ENCODE data around the gene MCTP2.

Gene MCTP2

GRCh38 chr15:94336817-94337467 is 105.6 kb downstream of the MCTP2 start:
- DNase-seq (ENCODE audit: insufficient read length, low spot score) (no peak), FAIRE-seq (no peak)

GRCh38 chr15:94338243-94338846 is 107.0 kb downstream of the MCTP2 start:
- FAIRE-seq (no peak), DNase-seq (ENCODE audit: insufficient read length, low spot score) (no peak)

GRCh38 chr15:94346282-94346681 is 114.9 kb downstream of the MCTP2 start:
- no peak for FAIRE-seq
- DNase-seq (ENCODE audit: insufficient read length, low spot score), result no peak

DNA sequence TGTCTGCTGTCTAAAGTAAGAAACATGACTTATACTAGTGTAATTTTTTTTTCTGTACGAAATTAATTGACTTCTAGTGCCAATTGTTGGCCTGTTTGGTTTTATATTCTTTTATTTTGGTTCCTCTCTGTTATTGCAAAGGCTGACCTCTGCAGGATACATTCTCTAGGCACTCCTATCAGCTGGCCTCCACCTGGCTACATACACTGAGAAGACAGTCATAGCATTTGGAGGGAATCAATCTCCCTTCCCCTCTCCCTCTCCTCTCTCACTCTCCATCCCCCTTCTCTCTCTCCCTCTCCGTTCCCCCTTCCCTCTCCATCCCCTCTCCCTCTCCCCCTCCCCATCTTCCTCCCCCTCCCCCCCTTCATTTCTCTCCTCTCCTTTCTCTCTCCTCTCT is 116.7 kb downstream of the MCTP2 start:
- no peak for DNase-seq (ENCODE audit: insufficient read length, low spot score)
- no peak for FAIRE-seq

DNA sequence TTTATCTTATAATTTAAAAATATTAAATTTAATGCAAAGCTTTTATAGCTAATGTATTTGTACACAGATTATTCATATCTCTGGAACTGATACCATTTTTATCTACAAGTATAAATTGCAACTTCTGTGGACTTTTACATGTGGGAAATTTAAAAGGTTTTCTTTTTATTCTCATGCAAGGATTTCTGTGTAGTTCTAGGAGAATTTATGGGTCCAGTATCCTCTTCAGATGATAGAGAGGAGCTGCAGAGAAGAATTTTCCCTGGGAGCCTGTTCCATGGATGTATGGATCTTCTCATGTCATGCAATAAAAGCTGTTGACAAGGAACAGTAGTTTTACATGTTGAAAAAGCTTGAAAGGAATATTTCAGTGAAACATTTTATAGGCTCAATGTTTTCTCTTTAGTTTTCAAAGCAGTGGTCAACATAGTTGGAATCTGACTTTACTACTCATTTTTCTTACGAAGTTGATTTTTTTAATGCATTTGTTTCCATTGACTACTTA is 119.7 kb downstream of the MCTP2 start:
- DNase-seq (ENCODE audit: insufficient read length, low spot score) (no peak), FAIRE-seq (no peak)

GRCh38 chr15:94352636-94353487 is 121.5 kb downstream of the MCTP2 start:
- no peak for FAIRE-seq

GRCh38 chr15:94353488-94353820 is 122.1 kb downstream of the MCTP2 start:
- FAIRE-seq (no peak), DNase-seq (ENCODE audit: insufficient read length, low spot score) (no peak)

More at GRCh38 chr15:94352636-94353487, 121.5 kb downstream of the MCTP2 start:
- no peak for DNase-seq (ENCODE audit: insufficient read length, low spot score)

DNA sequence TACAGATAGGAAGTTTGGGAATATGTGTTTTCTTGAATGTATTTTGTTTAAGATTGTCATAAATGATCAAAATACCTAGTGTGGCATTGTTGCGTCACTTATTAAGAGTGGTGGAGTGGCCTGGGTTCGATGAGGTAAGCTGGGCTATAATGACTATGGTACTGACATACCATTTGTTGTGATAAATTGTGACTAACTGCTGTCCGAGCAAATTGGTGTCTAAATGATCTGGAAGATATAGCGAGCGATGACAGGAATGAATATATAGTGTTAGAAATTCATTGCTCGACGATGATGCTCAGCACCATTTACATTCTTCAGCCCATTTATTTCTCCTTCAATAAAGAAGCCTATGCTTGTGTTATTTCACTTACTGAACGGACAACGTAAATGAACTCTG is 123.3 kb downstream of the MCTP2 start:
- DNase-seq (ENCODE audit: insufficient read length, low spot score) (no peak), FAIRE-seq (no peak)

GRCh38 chr15:94359716-94360115 is 128.4 kb downstream of the MCTP2 start:
- no peak for DNase-seq (ENCODE audit: insufficient read length, low spot score)
- FAIRE-seq, result no peak

DNA sequence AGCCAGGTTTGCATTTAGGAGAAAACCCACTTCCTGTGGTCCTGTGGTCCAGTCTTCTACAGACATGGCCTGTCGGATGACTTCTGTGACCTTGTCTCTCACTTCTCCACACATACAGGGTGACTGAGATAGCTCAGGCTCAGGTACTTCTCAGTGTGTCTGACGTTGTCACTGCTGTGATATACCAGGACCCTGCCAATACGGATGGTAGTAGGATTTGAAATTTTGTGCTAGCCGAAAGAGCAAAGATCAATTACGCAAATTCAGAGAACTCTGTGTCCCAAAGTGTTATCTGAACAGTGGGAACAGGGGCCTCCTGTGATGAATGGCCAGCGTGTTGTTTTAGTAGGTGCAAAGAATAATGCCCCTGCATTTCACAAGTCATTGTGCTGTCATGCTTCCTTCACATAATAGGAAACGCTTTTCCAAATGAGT is 128.9 kb downstream of the MCTP2 start:
- DNase-seq (ENCODE audit: insufficient read length, low spot score) (no peak), FAIRE-seq (no peak)

- no peak for DNase-seq (ENCODE audit: insufficient read length, low spot score)
- no peak for FAIRE-seq
These were observed 131.2 kb downstream of the MCTP2 start for GRCh38 chr15:94362385-94363092.

- FAIRE-seq (no peak), DNase-seq (ENCODE audit: insufficient read length, low spot score) (no peak)
These were observed 132.0 kb downstream of the MCTP2 start for GRCh38 chr15:94363382-94363781.

DNA sequence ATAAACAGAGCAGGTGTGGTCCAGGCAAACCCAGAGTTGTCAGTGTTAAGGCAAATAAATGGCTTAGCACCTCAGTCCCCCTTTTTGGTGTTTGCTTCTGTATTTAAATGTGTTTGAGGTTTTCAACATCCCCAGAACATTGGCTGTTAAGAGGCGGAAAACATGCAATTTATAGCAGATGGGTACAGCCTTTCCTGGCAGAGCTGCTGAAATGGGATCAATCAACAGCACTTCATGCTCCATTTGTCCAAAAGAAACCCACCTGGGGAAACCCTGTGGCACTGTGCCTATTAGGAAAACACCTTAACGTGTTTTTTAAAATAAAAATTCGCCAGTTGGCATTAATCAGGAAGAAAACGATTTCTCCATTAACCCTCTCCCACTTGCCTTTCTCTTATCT is 135.4 kb downstream of the MCTP2 start:
- FAIRE-seq (no peak), DNase-seq (ENCODE audit: insufficient read length, low spot score) (no peak)

DNA sequence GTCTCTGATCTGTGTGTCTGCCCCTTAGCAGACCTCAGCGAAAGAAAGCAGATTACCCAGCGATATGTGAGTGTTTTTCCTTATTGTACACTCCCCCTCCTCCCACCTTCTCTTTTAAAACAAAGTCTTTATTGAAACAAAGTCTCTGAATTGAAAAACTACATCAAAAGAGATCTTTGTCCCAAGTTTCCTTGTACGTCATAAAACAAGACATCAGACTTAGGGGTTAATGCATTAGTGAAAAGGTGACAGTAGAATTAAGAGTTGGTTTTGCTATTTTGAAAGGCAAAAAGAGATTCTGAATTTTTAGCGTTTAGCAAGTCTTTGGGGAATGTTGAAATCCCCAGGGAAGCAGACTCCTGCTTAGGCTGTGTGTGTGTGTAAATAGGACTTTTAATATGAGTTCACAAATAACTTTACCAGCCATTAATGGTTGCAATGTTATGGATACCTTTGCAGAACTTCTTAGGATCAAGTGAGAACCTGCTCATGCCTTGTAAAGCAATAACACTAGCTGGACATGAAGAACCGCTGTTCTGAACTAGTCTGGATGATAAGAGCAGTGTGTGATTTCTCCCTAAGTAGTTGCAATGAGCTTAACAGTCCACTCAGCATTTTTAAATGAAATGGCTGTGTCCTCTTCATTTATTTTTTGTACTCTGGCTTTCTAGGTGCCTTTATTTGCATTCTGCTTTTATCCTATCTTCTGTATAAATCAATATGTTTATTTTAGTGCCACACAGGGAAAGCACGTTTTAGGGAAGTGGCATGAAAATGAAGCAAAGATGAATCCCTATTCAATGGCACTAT is 136.6 kb downstream of the MCTP2 start:
- DNase-seq (ENCODE audit: insufficient read length, low spot score) (no peak), FAIRE-seq (peak; percentile 68)

DNA sequence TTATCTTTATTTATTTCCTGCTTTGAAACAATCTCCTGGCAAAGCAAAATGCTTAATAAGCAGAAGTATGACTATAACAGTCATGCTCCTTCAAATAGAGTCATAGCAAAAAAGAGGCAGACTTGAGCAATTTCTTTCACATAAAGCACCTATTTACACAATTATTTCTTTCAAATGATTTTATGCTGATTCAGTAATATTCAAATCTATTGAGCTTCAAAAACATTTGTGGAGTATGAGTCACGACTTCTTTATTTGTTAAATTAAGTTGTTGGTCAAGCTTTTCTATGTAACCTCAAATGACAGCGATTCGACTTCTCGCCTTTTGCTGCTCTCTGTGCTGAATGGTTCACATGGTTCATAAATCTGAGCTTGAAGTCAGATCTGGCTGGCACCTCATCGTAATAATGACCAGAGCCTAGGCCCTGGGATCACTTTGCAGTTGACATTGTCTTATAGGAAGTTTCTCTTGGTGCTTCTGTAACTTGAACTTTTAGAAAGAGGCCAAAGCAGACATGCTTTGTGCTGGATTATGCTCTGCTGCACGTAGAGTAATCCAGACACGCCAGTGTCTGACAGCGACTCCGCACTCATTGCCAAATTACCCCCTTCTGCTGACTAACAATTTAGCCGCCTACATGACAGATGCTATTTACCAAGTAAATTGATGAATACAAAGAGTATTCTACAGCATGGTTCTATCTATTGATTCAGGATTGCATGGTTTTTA is 139.0 kb downstream of the MCTP2 start:
- DNase-seq (ENCODE audit: insufficient read length, low spot score) (no peak), FAIRE-seq (no peak)

GRCh38 chr15:94370936-94371285 is 139.6 kb downstream of the MCTP2 start:
- DNase-seq (ENCODE audit: insufficient read length, low spot score), result no peak
- FAIRE-seq, result no peak

DNA sequence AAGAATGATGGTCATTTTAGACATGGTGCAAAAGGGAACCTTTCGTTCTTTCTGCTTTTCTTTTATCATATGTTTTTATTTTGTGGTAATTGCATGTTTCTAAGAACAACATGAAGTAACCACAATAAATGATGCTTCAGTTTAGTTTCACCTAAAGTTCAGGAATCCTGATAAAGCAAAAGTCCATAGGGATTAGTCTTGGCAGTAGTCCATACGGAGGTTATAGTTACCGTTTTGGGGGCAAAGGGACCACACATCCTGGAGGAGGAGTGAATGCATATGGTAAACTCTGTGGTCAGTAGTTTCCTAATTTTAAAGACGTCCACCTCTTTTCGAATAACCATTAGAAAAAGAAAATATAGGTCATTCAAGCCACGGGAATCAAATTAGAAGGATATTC is 141.5 kb downstream of the MCTP2 start:
- no peak for FAIRE-seq
- no peak for DNase-seq (ENCODE audit: insufficient read length, low spot score)

DNA sequence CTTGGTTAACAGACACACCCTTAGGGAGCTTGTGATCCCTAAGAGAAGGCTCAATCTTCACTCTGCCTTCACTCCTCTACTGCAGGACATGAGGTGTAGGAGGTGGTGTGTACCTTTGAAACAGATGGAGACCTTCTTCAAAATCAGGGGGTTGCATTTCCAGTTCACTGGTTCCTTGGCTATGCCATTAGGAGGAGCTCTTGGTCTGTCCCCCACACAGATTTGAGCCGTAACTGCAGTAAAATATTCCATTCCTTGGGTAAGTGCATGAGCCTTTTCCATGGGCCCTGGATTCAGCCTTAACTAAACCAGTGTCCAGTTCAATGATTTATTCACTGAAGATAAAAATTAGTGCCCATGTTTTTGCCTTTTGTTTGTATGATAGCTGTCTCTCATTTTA is 144.6 kb downstream of the MCTP2 start:
- DNase-seq (ENCODE audit: insufficient read length, low spot score) (no peak), FAIRE-seq (no peak)

- DNase-seq (ENCODE audit: insufficient read length, low spot score), result no peak
- no peak for FAIRE-seq
These were observed 148.6 kb downstream of the MCTP2 start for GRCh38 chr15:94379986-94380385.

DNA sequence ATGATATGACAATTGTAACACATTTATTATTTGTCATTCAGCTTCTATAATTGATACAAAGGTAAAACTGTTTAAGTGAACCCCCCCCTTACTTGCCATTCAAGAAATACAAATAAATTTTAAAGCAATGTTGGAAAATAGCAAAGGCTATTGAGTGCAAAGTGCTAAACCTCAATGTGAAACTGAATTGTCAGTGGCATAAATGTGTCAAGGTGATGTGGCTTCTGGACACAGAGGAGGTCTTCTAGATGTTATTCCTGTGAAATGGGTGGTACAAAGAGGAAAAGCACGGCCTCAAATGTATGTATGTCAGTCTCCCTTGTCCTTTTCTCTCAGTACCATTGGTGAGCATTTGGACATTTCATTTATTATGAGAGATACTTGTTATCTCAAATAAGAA is 149.4 kb downstream of the MCTP2 start:
- no peak for FAIRE-seq

More for the DNA sequence above, 149.4 kb downstream of the MCTP2 start:
- DNase-seq (ENCODE audit: insufficient read length, low spot score), result no peak
